Measurements from ENCODE around the gene POMT1. TPM values are rescaled to one million over a fixed set of nuclear protein-coding genes. Genes with fewer than 3 reads are reported as not detected.
A peak's percentile ranks its signal among the peaks of the same experiment; 100 is the strongest.

POMT1 gene
- total RNA-seq, 1 experiment from 2014 or later: 34.1 TPM

DNA sequence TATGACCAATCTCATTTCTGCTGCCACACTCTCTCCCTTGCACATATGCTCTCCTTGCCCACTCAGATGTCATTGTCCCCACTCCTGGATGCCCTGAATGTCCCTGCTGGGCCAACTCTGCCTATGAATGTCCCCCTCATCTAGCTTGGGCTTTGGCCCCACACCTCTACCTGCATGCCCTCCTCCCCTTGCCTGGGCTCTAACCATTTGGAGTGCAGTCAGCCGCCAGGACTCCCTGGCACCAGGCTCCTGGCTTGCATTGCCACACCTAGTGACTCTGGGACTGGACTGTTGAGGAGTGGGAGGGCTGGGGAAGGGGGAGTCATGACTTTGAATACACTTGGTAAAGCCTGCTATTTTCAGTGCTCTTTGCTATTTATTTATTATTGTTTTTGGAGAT lies 41.6 kb upstream of the POMT1 start:
- Histone ChIP-seq H3K4me2 (ENCODE audit: insufficient read depth, insufficient read length, low read length) (no peak overlapping the region), H3T11ph (ENCODE audit: low read length) (no peak overlapping the region), H3K27ac (ENCODE audit: insufficient read length, low read depth, low read length) (no peak overlapping the region), H3K23ac (ENCODE audit: insufficient read length, low read depth, low read length) (no peak overlapping the region), H4K8ac (replicated peaks; ENCODE audit: insufficient read length, low read depth, low read length) (no peak overlapping the region), H3K4me1 (ENCODE audit: insufficient read depth, low read length) (no peaks in the 10 kb centered on the region), H2AFZ (ENCODE audit: low read length) (no peak overlapping the region), H3K56ac (ENCODE audit: insufficient read length, low read depth, low read length) (no peak overlapping the region), H4K91ac (ENCODE audit: insufficient read length, low read depth, low read length) (no peak overlapping the region), H3K18ac (ENCODE audit: insufficient read length, low read depth, low read length) (no peak overlapping the region), H3K9me3 (ENCODE audit: control insufficient read depth, low read depth, low read length) (no peaks in the 10 kb centered on the region), H2BK5ac (ENCODE audit: insufficient read length, low read length) (no peak overlapping the region), H2BK12ac (ENCODE audit: insufficient read length, low read depth, low read length) (no peak overlapping the region), H3K79me2 (ENCODE audit: insufficient read depth, low read length) (no peaks in the 10 kb centered on the region), H4K20me1 (ENCODE audit: control insufficient read depth, insufficient read depth, insufficient read length) (no peaks in the 10 kb centered on the region), H3K4ac (ENCODE audit: low read depth, low read length) (no peak overlapping the region), H3K79me1 (ENCODE audit: insufficient read depth, low read depth, low read length, poor library complexity, severe bottlenecking) (no peaks in the 10 kb centered on the region), H3K23me2 (ENCODE audit: insufficient read length, low read depth, low read length, poor library complexity, severe bottlenecking) (no peaks in the 10 kb centered on the region), H3K9ac (ENCODE audit: extremely low read depth, insufficient read length, low read length) (no peak overlapping the region), H2BK15ac (ENCODE audit: low read depth, low read length) (no peak overlapping the region), H3K14ac (ENCODE audit: insufficient read depth, low read length) (no peak overlapping the region), H2BK20ac (ENCODE audit: low read depth, low read length, poor library complexity, severe bottlenecking) (no peak overlapping the region), H2BK120ac (ENCODE audit: low read depth, low read length, poor library complexity, severe bottlenecking) (no peak overlapping the region), H4K5ac (ENCODE audit: insufficient read length, low read depth, low read length) (no peak overlapping the region), H3K27me3 (ENCODE audit: insufficient read depth, low read length) (no peaks in the 10 kb centered on the region), H2AK5ac (ENCODE audit: insufficient read length, low read length) (no peak overlapping the region)
- H3K27ac Mint-ChIP-seq: peak overlapping the region in 2 of 3 experiments; percentile 1 to 32; a peak in 4 of 7 replicates
- H3K27me3 Mint-ChIP-seq (ENCODE audit: low read depth): peaks cover 1% of the 10 kb centered on the region; the same call in 1 of the 2 replicates
- no peaks in the 10 kb centered on the region for H3K4me1 Mint-ChIP-seq
- H3K9me3 Mint-ChIP-seq: no peaks in the 10 kb centered on the region
- TF ChIP-seq, protein P1, sequence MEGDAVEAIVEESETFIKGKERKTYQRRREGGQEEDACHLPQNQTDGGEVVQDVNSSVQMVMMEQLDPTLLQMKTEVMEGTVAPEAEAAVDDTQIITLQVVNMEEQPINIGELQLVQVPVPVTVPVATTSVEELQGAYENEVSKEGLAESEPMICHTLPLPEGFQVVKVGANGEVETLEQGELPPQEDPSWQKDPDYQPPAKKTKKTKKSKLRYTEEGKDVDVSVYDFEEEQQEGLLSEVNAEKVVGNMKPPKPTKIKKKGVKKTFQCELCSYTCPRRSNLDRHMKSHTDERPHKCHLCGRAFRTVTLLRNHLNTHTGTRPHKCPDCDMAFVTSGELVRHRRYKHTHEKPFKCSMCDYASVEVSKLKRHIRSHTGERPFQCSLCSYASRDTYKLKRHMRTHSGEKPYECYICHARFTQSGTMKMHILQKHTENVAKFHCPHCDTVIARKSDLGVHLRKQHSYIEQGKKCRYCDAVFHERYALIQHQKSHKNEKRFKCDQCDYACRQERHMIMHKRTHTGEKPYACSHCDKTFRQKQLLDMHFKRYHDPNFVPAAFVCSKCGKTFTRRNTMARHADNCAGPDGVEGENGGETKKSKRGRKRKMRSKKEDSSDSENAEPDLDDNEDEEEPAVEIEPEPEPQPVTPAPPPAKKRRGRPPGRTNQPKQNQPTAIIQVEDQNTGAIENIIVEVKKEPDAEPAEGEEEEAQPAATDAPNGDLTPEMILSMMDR (conservative IDR thresholded peaks at IDR 0.05): no peak
- DNase-seq: no peak
- H3K4me3 Mint-ChIP-seq: no peak overlapping the region
- H3K36me3 Mint-ChIP-seq (ENCODE audit: insufficient read depth in 1 of 3, low read depth in 3 of 3): peaks cover 63 to 95% (median 91%) of the 10 kb centered on the region in 3 experiments; a peak in 6 of 7 replicates
- no CpG with 5 or more reads among the region's 1 CpG for WGBS (ENCODE audit: extremely low coverage, insufficient read length, low lambda C conversion rate)

Measured in H9 (cell line).